ENCODE results near the gene PDE4D. TPM values are rescaled to one million over a fixed set of nuclear protein-coding genes. Genes with fewer than 3 reads are reported as not detected.
"Not testable (repeated sequence)": the region's sequence is repeated elsewhere in the genome, so short reads cannot be mapped to it uniquely, and the experiment has no call there.

Gene PDE4D
- total RNA-seq, 1 donor from 2014 or later, result 30.2 TPM

DNA sequence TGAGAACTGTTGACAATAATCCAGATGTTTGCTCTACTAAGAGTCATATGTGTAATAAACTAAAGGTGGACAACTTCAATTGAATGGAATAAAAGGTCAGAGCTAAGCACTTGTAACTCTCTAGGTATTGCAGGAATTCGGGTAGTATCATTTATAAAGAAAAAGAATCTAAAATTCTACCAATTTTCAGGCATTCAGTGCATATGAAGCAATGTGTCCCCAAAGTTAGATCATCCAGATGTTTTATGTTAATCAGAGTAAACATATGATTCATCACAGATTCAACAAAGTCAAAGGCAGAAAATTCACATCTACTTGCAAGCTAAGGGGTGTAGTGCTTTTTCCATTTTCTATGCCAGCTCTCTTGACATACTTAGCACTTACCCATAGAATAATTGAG lies 477.1 kb downstream of the PDE4D start:
- ATAC-seq (ENCODE audit: poor library complexity) (no peak), DNase-seq (no peak)
- intact Hi-C loops (cut with DNase I), result no loop called here

DNA sequence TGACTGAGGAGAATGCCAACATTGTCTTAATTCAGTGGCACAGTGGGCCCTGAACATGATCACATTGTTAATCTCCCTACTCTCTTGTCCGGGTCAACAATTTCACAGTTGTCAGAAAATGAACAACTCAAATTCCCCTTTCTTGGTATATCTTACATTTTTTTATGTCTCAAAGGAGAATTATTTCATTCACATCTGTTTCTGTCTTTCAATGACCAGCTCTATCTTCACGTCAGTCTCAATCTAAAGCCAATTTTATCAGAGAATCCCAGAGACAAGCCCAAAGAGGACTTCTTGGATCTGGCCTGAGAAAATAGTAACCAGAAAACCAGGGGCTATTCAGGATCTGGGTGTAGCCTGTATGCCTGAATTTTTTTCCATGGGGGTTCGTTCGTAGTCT lies 477.5 kb downstream of the PDE4D start:
- DNase-seq (no peak), ATAC-seq (ENCODE audit: poor library complexity) (no peak)
- intact Hi-C loops (cut with DNase I), result no loop called here

DNA sequence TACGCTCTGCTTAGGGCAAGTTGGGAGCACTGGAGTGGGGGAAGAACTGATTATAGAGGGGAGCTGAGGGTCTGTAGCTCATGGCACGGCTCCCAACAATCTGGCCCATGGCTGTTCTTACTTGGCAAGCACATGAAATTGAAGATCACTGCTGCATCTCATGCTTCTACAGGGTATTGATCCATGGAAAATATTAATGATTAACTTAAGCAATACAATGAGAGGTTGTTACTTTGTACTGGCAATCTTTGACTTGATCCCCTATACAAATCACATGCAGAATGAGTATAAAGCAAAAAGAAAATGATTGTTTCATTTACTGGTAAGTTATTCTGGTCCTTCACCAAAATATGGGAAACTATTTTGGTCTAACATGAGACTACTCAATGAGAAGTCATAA lies 481.1 kb downstream of the PDE4D start:
- DNase-seq, result no peak
- ATAC-seq (ENCODE audit: poor library complexity), result no peak
- intact Hi-C loops (cut with DNase I), result no loop called here

DNA sequence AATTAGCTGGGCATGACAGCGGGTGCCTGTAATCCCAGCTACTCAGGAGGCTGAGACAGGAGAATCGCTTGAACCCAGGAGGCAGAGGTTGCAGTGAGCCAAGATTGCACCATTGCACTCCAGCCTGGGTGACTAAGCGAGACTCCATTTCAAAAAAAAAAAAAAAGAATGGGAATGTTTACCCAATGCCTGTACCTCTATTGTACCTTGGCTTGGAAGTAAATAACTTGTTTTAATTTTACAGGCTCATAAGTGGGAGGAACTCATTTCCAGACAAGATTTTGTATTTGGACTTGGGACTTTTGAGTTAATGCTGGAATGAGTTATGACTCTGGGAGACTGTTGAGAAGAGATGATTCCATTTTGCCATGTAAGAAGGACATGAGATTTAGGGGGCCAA lies 484.5 kb downstream of the PDE4D start:
- intact Hi-C loops (cut with DNase I); DNase-seq; ATAC-seq (ENCODE audit: poor library complexity): not testable (repeated sequence)

DNA sequence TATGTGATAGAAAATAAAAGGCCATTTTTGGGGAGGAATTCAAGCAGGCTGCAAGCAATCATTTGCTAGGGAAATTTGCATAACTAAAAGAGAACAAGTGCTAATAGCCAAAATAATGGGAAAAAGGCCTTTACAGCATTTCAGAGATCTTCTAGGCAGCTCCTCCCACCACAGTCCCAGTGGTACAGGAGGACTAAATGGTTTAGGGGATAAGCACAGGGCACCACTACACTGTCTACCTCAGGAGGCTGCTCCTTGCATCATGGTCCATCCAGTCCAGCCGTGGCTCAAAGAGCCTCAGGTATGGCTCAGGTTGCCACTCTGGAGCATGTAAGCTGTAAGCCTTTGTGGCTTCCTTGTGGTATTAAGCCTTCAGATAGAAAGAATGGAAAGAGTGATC lies 485.6 kb downstream of the PDE4D start:
- ATAC-seq (ENCODE audit: poor library complexity) (no peak), DNase-seq (no peak)
- intact Hi-C loops (cut with DNase I), result no loop called here

DNA sequence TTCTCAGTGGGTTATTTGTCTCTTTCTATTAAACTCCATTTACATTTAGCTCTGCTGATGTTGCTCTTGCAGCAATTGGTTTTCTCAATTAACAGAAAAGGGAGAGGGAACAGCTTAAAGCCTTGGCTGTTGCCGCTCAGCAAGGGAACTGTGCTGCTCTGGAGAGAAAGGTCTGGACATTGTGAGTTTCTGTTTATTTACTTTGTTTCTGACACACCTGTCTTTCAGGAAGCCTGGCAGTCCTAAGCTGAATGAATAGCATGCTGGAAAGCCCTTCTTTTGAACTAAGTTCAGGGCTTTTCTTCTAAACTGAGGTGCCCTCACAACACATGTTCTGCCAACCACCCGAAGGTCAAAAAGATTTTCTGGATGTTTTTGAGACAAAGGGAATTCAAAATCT lies 491.9 kb downstream of the PDE4D start:
- ATAC-seq (ENCODE audit: poor library complexity) (no peak), DNase-seq (no peak)
- intact Hi-C loops (cut with DNase I), result no loop called here

DNA sequence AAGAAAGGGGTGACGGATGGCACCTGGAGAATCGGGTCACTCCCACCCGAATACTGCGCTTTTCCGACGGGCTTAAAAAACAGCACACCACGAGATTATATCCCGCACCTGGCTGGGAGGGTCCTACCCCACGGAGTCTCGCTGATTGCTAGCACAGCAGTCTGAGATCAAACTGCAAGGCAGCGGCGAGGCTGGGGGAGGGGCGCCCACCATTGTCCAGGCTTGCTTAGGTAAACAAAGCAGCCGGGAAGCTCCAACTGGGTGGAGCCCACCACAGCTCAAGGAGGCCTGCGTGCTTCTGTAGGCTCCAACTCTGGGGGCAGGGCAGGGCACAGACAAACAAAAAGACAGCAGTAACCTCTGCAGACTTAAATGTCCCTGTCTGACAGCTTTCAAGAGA lies 498.6 kb downstream of the PDE4D start:
- ATAC-seq (ENCODE audit: poor library complexity); DNase-seq: not testable (repeated sequence)
- intact Hi-C loops (cut with DNase I), result loop anchor here (5.0 kb wide), 1 partner anchor 402 kb away; no protein-coding TSS in a partner anchor

DNA sequence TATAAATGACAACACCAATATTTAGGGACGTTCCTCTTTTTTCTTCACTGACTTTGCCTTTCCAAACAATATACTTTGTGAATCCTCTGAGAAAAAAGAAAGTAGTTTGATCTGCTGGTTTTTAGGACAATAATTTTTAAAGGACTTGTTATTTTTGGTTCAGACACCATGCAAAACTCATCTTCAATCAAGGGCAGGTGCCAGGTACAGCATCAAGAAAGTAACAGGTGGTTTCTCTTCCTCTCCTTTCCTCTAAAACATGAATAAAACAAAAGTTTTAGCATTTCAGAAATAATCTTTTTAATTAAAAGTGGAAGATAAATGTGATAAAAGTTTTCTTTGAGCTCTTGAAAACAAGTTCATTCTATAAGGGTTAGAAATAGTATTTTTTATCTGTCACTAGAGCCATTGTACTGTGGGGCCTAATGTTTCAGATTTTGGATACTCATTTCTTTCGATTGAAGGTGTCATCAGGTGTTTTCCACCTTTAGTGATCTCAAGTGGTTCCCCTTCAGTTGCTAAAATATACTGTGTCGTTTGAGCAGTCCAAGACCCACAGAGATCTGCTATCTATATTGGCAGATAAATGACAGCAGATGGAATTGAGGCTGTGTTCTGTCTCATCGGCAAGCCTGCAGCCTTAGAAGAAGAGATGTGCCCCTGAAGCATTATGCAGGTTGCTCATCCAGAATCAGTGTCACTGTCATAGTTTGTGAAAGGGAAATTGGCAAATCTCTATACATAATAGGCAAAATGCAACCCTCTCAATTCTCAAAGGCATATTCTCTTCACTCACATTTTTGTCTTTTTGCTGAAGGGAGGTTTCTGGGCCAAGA lies 499.7 kb downstream of the PDE4D start:
- ATAC-seq (ENCODE audit: poor library complexity) (no peak), DNase-seq (no peak)
- intact Hi-C loops (cut with DNase I), result loop anchor here (5.0 kb wide), 1 partner anchor 403 kb away; no protein-coding TSS in a partner anchor

DNA sequence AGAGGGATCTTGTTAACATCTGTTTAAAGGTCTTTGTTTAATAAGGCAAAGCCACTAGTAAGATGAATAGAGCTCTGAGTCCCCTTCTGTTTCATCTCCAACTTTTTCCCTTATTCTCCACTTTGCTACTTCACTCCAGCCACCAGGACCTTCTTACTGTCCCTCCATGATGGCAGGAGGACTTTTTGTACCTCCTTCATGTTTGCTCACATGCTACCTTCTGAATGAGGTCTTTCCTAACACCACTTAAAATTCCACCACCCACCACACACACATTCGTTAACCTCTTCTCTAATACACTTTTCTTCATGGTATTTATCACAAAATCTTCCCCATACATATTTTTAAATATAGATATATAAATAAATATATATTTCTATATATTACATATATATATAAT lies 501.9 kb downstream of the PDE4D start:
- no peak for DNase-seq
- ATAC-seq (ENCODE audit: poor library complexity), result no peak
- intact Hi-C loops (cut with DNase I), result loop anchor here (5.0 kb wide), 1 partner anchor 406 kb away; no protein-coding TSS in a partner anchor

DNA sequence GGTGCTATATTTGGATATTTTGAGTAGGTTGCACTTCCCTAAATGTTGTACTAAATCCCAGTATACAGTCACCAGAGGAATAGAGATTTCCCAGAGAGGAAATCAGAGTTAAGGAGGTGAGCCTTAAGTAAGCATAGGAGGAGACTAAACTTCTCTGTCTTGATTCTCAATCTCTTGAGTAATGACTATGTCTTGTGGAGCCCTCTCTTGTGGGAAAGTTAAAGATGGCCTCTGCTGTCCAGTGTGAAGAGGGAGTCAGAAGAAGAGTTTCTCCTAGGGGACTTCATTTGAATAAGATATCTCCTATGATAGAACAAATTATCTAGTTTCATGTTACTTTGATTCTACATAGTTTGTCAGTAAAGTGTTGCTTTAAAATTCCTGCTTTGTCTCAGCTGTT lies 502.5 kb downstream of the PDE4D start:
- ATAC-seq (ENCODE audit: poor library complexity) (no peak), DNase-seq (no peak)
- intact Hi-C loops (cut with DNase I), result loop anchor here (5.0 kb wide), 1 partner anchor 406 kb away; no protein-coding TSS in a partner anchor

DNA sequence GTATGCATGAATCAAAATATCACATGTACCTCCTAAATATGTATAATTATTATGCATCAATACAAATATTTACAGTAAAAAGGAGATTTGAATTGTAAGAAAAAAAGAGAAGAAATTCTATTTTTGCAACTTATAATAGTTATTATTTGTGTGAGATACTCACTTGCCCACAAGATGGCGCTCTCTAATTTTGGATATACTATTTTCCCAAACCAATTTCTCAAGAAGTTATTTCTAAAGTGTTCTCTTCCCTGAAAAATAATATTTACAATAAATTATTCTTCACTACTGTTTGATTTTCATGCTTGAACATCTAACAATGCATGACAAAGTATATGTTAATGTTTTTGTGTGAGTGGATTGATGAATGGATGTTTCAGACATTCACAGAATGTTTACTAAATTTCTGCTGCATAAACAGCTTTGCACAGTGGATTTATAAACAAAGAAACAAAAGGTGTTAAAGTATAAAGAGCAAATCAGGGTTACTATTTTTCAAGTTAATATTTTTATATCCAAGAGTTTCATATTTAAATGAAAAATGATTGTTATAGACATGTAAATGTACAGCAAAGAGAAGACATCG lies 503.4 kb downstream of the PDE4D start:
- no peak for DNase-seq
- ATAC-seq (ENCODE audit: poor library complexity), result no peak
- intact Hi-C loops (cut with DNase I), result loop anchor here (5.0 kb wide), 1 partner anchor 407 kb away; no protein-coding TSS in a partner anchor

DNA sequence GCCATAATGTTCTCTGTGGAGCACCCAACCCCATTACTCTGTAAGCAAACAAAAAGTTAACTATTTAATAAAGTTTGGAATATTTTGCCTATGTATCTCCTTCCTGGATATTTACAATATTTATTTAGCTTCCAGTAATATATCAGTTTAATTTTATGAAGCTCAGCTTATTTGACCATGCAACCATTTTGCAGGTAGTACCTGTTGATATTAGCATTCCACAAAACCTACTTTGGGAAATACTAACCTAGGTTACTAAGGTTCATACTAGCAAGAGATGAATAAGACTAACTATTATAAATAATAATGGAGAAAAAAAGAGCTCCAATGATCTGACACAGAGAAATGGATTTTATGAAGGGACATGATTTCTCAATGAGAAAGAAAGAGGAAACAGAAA lies 506.4 kb downstream of the PDE4D start:
- ATAC-seq (ENCODE audit: poor library complexity) (no peak), DNase-seq (no peak)
- intact Hi-C loops (cut with DNase I), result loop anchor here (10.0 kb wide), 1 partner anchor 288 kb away; no protein-coding TSS in a partner anchor

DNA sequence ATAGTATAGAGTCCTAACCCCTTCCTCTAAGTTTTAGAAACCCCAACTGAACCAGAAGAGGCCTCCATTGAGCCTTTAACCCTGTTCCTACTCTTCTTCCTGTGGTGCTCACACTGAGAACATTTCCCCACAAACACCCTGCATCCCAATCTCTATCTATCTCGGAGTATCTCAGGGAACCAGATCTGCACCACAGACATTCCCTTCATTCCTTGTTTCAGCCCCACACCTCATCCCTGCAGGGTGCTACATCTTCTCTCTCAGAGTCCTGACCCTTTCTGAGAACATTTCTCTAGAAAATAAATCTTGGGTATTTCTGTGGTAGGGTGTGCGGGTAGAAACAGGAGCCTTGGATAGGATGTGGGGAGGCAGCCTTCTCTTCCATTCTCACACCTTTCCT lies 507.8 kb downstream of the PDE4D start:
- no peak for ATAC-seq (ENCODE audit: poor library complexity)
- intact Hi-C loops (cut with DNase I), result loop anchor here (10.0 kb wide), 1 partner anchor 289 kb away; no protein-coding TSS in a partner anchor
- DNase-seq, result no peak

DNA sequence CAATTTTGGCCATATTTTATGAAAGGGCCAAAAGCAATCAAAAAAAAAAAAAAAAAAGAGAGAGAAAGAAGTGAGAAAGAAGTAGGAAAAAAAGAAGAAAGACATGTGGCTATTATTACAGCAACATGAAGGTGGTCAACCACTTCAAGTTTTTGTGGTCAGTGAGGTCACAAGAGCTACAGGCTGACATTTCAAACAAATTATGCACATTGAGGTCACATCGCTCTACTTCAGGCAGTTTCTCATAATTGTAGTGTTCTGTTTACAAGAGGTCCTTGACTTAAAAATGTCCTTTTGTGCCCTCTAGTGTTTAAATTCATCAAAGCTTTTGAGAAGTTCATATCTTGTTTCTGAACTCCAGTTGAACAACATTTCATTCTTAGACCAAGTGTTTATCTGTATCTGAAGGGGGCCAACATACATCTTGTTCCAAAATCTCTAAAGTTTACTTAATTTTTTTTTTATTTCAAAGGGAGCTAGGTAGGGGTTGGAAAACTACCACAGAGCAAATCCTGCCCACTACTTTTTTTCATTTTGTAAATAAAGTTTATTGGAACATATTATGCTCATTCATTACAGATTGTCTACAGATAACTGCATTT lies 513.1 kb downstream of the PDE4D start:
- DNase-seq (no peak), ATAC-seq (ENCODE audit: poor library complexity) (peak; percentile 79)
- intact Hi-C loops (cut with DNase I), result loop anchor here (5.0 to 10.0 kb wide), 2 partner anchors 193 to 294 kb away; no protein-coding TSS in a partner anchor

DNA sequence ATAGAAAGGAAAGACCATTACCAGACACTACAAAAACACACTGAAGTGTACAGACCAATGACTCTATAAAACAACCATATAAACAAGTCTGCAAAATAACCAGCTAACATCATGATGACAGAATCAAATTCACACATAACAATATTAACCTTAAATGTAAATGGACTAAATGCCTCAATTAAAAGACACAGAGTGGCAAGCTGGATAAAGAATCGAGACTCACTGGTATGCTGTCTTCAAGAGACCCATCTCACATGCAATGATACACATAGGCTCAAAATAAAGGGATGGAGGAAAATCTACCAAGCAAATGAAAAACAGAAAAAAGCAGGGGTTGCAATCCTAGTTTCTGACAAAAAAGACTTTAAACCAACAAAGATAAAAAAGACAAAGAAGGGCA lies 519.5 kb downstream of the PDE4D start:
- not testable (repeated sequence) for ATAC-seq (ENCODE audit: poor library complexity); DNase-seq
- intact Hi-C loops (cut with DNase I), result loop anchor here (10.0 kb wide), 1 partner anchor 489 kb away; no protein-coding TSS in a partner anchor

DNA sequence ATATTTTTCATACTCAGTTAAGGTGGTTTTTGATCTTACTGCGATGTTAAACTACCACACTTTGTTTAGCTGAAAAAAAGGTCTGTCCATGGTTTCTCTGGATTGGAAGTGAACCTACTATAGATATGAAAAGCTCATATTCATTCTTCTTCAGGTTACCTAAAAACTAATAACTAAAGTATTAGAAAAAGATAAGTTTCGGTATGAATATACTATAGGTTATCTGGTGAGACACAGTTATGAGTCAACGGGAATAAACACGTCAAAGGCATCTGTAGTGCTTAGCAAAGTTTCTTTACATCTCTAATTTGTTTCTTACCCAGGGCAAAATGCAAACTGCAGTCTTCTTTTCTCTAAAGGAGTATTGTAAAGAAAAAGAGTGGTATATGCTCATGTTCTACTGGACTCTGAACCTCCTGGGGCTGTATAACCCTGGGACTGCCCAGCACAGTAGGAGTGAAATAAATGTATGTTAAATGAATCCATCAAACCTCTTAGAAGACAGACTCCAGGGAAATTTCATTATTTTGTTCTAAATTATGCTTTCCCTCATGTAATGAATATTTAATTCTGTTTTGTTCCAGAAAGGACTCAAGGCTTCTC lies 521.9 kb downstream of the PDE4D start:
- ATAC-seq (ENCODE audit: poor library complexity), result no peak
- DNase-seq, result no peak
- intact Hi-C loops (cut with DNase I), result loop anchor here (10.0 kb wide), 1 partner anchor 487 kb away; no protein-coding TSS in a partner anchor

DNA sequence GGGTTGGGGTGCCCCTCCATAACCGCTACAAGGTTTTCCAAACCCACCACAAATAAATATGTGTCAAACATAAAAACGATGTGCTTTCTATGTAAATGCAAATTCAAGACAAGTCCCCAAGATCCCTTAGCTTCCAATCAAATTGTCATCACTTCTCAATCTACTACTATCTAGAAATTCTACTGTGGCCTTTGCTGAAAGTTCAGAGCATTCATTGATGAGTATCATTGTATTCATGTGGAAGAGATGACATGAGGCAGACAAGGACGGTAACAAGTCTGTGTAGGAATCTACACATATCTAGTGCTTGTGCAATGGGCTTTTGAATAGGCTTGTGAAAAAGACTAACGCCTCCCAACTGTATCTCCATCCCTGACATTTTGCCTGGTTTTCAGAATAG lies 524.6 kb downstream of the PDE4D start:
- intact Hi-C loops (cut with DNase I), result loop anchor here (5.0 kb wide), 1 partner anchor 177 kb away; no protein-coding TSS in a partner anchor
- ATAC-seq (ENCODE audit: poor library complexity) (no peak), DNase-seq (no peak)

DNA sequence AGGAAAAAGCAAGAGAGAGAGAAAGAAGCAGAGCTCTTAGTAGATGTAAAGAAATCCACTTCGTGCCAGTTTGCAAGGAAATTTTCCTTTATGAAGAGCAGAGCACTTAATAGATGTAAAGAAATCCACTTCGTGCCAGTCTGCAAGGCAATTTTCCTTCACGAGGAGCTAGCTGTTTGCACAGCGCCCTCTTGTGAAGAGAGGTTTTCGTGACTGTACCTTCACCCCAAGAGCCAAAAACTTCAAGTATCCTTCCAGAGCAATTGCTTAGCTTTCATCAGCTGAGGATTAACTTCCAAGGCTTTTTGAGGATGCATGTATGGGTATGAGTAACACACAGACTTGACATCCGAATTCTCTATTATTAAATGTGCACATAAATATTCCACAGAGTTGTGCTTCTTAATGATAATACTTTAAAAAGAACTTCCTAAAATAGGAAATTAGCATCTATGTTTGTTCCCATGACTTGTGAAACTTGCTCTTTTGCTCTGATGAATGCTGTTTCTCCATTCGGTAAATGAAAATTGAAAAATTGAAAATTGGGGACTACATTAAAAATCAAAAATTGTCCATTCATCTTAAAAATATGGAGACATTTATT lies 525.6 kb downstream of the PDE4D start:
- peak; percentile 86 for ATAC-seq (ENCODE audit: poor library complexity)
- DNase-seq, result peak; percentile 57
- intact Hi-C loops (cut with DNase I), result loop anchor here (2.0 to 5.0 kb wide), 2 partner anchors 149 to 176 kb away; no protein-coding TSS in a partner anchor

Data from Right ventricle myocardium superior (tissue), 1 donor.